Retinal pigment epithelial cell (primary cell): ENCODE data around the gene DDX23.

Experiments
- DNase-seq: peaks from one replicate; pipeline ENCODE4 v3.0.0-alpha.2; 2010; ENCODE audit warnings: low read depth
- H3K4me3 ChIP-seq: 2 replicates; pipeline ENCODE4 v1.5.1; 2011; ENCODE audit warnings: mild to moderate bottlenecking, low read length, control low read depth, moderate library complexity
- TF ChIP-seq, protein P1 (sequence below): conservative IDR thresholded peaks from 2 replicates; pipeline ENCODE4 v1.5.1; 2011; ENCODE audit warnings: low read depth, low read length, control low read depth, inconsistent platforms

Gene DDX23

DNA sequence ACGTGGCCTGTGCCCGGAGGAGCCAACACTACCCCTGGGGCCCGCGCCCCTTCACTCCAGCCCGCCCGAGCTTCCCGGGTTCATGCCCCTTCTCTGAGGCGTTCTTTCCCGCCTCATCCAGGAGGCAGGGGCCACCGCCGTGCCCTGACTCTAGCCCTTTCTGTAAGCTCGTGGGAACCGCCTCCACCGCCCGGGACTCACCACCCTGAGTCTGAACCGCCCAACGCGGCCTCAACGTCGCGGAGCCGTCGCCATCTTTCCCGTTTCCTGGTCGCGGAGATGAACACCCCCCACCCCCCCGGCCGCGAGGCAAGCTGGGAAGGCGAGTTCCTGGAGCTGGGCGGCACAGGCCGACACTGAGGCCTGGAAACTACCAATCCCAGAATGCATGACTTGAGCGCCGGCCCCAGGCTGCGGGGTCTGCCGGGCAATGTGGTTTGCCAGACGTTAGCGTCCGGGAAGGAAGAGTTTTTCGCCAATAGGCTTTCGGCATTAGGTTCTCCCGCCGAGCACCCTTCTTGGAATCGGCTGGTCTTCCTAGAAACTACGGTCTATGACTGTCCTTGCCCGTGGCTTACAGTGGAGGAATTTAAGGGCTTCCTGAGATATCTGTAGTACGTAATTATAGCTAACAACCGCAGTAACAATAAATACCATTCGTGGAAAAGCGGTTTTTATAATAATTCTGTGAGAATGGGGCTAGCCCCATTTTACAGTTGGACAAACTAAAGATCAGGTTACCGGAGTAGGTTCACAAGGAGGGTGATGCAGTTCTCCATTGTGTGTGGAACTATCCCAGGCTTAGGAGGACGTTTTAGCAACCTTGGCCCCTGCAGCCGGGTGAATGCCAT, at the start of gene DDX23:
TSS of gene DDX23 (minus strand) at position 281 of the 851 bp plus-strand sequence. CDS start 6,381 bp downstream, outside the sequence.
- peak; percentile 90 for DNase-seq
- TF ChIP-seq, protein P1, sequence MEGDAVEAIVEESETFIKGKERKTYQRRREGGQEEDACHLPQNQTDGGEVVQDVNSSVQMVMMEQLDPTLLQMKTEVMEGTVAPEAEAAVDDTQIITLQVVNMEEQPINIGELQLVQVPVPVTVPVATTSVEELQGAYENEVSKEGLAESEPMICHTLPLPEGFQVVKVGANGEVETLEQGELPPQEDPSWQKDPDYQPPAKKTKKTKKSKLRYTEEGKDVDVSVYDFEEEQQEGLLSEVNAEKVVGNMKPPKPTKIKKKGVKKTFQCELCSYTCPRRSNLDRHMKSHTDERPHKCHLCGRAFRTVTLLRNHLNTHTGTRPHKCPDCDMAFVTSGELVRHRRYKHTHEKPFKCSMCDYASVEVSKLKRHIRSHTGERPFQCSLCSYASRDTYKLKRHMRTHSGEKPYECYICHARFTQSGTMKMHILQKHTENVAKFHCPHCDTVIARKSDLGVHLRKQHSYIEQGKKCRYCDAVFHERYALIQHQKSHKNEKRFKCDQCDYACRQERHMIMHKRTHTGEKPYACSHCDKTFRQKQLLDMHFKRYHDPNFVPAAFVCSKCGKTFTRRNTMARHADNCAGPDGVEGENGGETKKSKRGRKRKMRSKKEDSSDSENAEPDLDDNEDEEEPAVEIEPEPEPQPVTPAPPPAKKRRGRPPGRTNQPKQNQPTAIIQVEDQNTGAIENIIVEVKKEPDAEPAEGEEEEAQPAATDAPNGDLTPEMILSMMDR: no peak
- H3K4me3 ChIP-seq: peak within 1 kb of the TSS; percentile 97

DNA sequence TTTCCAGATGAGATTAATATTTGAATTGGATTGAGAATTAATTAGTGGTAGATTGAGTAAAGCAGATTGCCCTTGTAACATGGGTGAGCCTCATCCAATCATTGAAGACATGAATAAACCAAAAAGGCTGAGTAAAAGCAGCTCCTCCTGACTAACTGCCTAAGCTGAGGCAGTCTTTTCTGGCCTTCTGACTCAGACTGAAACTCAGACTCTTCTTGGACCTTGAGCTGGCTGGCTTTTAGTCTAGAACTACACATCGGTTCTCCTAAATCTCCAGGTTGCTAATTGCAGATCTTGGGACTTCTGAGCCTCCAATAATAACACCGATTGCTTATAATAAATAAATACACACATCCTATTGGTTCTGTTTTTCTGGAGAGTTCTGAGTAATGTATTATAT, 49.3 kb upstream of the DDX23 start:
- TF ChIP-seq, protein P1: no peak
- no peak overlapping the region for H3K4me3 ChIP-seq
- no peak for DNase-seq

DNA sequence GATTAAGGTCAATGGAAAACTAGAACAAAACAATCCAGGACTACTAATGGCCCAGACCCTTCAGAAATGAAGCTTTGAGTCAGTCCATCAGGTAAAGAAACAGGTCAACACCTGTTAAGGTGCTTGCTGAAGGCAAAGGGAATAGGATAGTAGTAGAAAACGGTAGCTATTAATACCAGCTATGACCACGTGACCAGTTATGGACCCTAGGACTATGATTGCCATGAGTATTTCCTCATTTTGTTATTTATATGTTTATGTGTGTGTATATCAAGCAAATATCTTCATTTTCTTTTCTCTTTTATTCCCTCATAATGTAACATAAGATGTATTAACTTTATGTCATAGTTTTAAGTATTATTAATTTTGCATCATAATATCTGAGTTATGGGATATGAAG, 47.7 kb upstream of the DDX23 start:
- no peak for DNase-seq
- TF ChIP-seq, protein P1: no peak
- H3K4me3 ChIP-seq: no peak overlapping the region

DNA sequence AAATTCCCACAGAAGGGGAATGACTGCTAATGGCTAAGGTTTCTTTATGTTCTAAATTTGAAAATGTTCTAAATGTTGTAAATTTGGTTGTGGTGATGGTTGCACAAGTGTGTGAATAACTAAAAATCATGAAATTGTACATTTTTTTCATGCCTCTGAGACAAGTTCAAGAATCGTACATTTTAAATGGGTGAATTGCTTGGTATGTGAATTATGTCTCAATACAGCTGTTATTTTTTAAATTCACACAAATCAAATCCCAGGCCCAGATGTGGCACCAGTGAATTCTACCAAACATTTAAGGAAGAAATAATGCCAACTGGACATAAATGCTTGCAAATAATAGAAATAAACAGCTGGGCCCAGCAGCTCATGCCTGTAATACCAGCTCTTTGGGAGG, 42.3 kb upstream of the DDX23 start:
- DNase-seq: no peak
- TF ChIP-seq, protein P1: no peak
- no peak overlapping the region for H3K4me3 ChIP-seq

DNA sequence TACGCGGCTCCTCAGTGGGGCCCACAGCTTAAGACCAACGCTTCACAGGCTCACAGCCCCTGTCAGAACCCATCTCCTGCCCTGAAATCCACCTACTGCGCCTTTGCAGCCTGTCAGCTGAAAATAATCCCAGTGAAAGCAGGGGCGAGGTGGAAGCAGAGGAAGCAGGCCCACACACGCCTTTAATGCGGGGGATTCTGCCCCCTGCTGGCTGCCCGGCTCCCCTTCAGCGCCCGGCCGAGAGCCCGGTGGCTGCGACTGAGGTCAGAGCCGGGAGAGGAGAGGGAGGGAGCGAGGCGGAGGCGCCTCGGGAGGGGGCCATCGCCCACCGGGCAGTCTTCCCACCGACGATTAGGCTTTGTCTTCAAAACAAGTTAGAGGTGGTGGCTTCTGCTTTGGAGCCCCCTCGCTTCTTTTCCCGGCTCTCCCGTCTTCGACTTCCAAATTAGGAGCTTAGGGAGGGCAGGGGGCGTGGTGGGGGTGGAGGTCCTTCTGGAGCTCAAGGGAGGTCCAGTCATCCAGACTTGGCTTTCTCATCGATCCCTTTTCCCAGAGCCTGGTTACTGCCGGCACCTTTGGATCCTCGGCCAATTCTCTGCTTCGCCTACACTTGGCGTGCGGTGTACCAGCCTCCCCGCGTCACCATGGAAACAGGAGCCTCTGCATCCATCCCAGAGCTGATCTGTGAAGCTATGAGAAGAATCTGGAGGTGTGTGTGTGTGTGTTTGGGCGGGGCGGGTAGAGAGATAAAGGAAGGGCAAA, 38.9 kb upstream of the DDX23 start:
- no peak for DNase-seq
- H3K4me3 ChIP-seq: peak overlapping the region; percentile 32
- TF ChIP-seq, protein P1: peak; percentile 91

DNA sequence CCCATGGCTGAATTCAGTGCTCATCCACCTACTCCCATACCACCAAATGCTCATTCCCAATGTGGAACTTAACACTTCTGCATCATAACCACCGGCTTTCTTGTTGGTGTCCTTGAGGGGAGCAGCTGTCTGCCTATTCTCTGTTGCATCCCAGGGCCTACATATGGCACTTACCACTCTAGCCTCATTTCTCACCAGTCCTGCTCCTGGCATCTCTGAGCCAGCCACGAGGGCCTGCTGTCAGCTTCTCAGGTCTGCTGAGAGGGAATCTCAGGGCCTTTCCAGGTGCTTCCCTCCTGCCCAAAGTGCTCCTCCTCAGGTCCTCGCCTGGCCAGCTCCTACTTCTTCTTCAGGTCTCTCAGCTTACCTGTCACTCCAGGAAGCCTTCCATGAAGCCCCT, 37.7 kb upstream of the DDX23 start:
- TF ChIP-seq, protein P1: no peak
- DNase-seq: no peak
- H3K4me3 ChIP-seq: no peak overlapping the region
